ENCODE results near the gene UNC13D. TPM values are rescaled to one million over a fixed set of nuclear protein-coding genes. Genes with fewer than 3 reads are reported as not detected.
"Not testable (repeated sequence)": the region's sequence is repeated elsewhere in the genome, so short reads cannot be mapped to it uniquely, and the experiment has no call there.

UNC13D gene
- polyA plus RNA-seq, 1 donor, result 5.4 TPM

DNA sequence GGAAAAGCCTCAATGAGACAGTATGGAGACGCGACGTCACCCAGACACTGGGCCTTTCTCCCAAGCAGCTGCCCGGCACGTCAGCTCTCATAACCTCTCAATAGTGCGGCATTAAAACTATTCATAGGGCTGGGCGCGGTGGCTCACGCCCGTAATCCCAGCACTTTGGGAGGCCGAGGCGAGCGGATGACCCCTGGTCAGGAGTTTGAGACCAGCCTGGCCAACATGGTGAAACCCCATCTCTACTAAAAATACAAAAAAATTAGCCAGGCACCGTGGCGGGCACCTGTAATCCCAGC is 7.4 kb upstream of the UNC13D start:
- DNase-seq, result not testable (repeated sequence)

DNA sequence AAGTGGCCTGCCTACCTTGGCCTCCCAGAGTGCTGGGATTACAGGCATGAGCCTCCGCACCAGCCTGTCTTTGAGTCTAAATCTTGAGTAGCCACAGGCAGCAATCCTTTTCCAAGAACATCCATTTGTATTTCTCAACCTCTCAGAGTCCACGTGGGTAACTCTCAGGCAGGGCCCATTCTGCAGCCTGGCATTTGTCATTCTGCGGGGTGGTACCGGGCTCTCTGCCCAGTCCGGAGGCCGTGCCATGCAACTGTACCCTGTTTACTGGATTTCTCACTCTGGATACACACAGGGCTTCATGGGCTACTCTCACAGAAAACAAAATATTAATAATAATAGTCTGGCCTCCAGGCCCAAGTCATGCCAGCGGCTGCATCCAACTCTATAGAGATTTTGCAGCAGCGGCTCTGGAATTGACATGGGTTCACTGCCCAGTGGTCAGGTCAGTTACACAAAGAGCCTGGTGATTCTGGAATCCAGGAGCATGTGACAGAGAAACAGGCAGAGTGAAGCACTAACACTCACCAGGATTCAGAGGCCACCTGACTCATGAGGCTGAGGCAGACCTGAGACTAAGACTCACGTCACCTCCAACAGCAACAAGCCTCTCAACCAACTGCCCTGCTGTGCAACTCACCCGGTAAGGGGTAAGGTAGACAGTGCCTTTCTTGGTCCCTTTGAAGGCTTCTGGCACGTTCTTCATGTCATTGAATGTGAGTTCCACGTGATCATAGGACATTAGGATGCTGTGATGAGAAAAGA is 6.9 kb upstream of the UNC13D start:
- no peak for DNase-seq

DNA sequence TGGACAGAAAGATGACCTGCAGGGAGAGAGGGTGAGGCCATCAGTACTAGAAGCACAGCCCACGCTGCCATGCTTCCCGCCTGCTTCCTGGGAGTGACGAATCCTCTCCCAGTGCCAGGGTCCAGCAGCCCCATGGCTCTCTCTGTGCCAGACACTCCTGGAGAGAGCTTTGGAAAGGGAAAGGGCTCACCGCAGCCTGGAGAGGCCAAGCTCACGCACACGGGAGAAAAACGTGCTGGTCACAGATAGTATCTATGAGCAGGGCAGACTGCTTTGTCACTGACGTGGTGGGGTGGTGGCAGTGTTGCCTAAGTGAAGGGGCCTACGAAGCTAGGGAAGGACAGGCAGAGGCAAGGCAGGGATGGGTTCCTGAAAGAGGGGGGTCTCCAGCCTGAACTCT is 5.5 kb upstream of the UNC13D start:
- DNase-seq, result no peak

DNA sequence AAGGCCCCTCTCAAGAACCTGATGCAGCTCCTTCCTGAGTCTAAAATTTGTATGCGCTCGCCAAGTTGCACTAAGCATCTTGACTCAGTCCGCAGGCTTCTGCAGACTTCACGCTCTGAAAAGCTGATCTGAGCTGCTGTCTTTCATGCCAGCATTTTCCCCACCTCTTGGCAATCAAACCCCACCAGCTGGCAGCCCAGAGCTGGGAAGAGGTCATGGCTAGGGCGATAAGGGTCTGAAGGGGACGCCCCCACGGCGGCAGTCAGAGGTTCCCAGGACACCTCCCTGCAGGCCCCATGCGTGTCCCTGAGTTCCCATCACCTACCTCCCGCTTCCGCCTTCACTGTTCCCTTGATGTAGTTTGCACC is 5.1 kb upstream of the UNC13D start:
- DNase-seq, result no peak

DNA sequence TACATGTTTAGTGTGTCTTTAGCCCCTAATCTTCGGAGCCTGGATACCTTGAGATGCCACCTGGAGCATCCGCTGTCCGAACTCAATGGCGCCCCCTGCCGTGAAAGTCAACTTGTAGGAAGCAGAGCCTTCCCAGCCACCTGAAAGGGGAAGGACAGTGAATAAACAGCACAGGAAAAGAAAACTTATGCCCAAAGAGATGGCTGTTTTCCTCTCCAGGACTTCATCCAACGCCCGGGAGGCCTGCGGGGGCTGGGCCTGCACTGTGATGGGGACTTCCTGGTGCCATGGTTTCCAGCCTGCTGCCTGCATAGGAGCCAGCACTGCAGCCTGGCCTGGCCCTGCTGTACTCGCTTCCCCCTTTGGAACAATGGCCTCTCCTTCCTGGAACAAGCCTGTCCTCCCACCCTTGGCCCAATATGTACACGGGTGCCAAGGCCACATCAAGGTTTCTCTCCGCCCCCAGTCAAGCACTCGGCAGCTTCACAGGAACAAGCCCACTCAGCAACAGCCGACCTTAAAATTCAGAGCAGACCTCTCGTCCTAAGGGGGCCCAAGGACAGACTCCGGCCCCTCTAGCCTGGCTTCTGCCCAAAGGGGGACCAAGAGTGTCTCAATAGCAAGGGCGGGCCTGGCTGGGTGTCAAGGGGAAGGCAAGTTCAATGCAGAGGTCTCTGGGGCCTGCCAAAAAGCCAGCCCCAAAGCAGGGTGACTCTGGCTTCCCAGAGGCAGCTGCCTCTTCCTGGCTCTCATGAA is 4.5 kb upstream of the UNC13D start:
- no peak for DNase-seq

DNA sequence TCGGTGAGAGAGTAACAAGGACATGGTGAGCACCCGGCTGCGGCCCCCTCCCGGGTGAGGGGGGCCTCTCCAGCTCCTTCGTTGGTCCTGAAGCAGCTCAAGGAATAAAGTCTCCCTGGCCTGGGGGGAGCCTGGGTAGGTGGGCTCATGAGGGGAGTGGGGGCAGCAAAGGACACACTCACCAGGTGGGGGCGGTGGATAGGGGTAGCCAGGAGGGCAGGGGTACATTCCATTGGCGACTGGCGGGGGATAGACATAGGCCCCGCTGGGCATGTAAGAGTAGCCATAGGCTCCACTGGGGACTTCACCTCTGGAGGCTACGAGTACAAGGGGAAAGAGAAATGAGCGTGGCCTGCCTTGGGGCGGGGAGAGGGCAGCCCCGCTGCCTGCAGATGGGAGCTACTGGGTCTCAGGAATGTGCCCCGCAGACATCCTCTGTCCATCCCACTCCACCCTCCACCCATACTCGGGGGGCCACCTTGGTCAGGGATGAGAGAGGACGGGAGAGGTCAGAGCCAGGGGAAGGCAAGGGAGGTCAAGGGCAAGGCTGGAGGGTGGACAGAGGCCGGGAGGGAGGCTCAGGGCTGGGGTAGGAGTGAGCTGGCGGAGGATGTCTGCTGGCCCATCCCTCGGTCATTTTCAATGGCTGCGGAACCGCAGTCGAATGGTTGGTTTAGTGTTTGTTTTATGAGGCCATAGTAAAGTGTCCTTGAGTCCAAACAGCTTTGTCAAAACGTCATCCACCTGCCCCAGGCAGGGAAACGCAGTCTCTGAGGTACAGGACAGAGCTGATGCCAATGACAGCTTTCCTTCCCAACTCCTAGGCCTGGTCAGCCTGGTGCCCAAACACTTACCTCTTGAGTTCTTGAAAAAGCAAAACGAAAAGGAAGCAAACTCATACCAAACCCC is 3.7 kb upstream of the UNC13D start:
- DNase-seq, result no peak

DNA sequence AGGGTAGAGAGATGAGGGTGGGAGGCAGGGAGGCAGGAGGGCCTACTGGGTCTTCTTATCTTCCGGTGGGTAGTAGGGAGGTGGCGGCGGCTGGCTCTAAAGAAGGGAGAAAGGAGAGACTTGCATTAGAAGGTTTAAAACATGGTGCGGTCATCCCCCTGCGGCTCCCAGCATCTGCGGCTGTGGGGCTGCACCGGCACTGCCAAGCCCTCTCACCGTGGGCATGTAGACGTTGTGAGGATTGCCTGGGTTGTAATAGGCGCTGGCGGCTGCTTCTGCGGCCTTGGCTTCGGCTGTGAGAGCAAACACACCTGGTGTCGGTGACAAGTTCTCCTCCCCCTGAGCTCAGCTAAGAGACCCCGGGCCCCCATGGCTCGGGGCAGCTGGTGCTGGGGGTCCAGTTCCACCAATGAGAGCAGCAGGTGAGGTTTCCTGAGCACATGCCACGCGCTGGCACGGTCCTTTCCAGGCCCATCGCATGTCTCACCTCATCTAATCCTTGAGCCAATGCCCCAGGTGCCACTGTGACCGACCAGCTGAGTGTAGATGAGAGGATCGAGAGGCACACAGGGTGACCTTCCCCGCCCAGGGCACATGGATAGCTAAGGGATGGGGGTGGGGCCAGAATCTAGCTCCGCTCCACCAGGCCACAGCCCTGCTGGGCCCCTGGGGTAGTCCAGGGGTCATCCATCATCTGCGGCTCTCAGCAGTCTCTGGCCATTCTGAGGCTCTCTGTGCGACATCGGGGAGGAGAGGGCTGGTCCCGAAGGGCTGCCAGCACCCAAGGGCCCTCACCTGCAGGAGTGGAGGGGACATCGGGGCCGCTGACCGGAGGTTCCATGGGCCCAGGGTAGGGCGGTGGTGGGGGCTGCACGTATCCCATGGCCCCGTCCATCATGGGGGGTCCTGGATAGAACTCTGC is 2.7 kb upstream of the UNC13D start:
- DNase-seq, result no peak

DNA sequence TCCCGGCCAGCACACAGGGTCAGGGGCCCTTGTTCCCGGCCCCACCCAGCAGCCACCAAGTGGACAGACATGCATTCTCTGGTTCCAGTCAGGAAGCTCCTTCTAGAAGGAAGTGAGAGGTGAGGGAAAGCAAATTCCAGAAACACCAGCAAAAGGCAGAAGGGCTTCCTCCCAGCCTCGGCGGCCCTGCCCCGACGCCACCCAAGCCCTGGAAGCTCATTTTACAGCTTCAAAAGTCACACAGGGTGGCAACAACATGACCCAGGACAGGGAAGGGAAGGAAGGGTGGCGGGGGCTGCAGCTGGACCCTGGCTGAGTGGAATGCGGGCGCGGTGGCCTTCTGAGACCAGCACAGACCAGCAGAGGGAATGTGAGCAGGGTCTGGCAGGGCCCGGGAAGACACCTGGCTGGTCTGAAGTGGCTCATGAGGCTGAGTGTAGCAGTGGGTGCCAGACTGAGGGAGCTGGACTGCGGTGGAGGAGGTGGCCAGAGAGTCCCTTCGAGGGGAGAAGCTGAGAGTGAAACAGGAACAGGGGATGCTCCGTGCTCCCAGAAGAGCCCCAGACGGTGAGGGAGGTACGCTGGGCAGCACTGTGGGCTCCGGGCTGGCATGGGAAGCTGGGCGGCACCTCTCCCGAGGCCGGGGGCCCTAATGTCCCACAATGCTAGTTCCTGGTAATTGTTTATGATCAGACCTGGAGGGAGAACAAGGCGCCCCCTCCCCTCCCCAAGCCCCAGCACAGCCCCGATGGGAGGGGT is 1.9 kb upstream of the UNC13D start:
- no peak for DNase-seq

DNA sequence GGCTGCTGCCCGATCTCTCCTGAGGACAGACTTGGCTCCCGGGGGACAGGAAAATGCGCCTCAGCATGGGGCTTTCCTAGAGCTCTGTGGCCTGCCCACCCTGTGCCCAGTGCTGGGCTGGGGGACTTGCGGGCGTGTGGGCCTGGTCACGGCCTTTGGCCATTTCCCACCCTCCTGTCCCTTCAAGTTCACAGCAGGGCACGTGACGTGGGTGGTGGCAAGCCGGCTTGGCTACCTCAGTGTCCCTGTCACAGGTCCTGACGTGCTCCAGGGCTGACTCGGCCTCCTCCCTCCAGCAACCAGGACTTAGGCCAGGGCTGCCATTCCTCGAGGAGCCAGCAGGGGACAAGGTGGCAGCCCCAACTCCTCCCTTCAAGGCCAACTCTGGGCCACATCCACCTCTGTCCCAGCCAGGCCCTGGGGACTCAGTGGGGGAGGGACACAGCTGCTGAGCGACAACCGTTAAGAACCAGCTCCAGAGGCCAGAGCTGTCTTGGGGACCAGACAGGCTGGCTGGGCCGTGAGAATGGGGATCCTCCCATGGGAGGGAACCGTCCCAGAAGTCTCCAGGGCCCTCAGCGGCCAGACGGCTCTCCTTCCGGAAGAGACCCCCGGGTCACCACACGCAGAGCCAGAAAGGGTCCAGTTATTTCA is 981 bp upstream of the UNC13D start:
- DNase-seq, result no peak

DNA sequence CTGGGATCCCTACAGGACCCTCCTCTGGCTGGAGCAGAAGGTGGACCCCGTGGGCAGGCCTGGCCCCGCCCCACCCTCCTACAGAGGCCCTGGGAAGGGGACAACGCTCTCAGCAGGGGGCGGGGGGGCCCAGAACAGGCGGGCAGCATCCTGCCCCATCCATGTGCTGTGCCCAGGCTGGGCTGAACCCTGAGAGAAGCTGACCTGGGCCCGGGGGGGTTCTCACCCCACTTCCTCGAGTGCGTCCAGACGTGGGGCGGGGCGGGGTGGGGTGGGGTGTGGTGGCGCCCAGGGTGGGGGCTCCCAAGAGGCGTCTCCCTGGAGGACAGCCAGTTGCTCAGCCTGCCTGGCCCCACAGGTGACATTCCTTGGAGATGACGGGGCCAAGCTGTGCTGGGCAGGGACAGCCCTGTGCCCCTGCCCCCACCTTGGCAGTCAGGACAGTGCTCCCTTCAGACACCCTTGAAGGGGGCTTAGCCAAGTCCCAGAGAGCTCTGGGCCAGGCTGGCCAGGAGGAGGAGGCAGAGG is 390 bp upstream of the UNC13D start:
- no peak for DNase-seq

DNA sequence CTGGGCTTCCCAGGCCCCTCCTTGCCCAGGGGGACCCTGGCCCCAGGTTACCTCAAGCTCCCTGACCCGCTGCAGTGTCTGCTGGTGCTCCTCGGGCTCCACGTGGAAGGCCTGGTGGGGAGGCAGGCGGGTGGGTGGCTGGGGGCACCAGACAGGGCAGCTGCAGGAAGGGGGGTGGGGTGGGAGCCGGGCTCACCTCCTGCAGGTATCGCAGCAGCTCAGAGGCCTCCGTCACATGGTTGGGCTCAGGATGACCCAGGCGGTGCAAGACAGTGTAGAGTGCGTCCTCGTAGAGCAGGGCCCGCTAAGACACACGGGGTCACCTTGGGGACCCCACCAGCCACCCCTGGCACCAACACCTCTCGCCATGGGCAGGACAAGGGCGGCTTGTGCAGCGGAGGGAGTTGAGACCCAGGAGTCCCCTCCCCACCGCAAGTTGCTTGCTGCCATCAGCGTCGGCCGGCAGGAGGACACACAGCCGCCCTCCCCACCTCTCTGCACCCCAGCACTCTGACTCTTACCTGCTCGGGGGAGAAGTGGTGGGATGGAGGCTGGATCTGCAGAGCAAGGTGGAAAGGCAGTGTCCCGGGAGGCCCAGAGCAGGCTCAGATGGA is 1.1 kb downstream of the UNC13D start:
- DNase-seq, result no peak

DNA sequence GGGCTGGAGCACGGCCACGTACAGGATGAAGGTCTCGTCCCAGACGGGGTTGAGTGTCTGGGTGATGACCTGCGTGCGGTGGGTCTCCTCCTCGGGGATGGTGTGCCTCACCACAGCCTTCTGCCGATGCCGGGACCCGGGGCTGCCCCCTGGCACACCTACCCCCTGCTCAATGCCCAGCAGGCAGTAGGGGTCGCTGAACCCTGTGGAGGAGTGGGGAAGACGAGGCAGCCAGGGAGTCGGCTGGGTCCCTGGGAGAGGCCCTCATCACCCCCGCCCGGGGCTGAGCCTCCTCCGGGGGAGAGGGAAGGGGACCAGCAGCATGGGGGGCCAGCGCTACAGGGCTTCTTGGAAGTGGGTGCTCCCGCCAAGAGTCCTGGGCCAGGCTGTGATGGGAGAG is 1.8 kb downstream of the UNC13D start:
- no peak for DNase-seq

DNA sequence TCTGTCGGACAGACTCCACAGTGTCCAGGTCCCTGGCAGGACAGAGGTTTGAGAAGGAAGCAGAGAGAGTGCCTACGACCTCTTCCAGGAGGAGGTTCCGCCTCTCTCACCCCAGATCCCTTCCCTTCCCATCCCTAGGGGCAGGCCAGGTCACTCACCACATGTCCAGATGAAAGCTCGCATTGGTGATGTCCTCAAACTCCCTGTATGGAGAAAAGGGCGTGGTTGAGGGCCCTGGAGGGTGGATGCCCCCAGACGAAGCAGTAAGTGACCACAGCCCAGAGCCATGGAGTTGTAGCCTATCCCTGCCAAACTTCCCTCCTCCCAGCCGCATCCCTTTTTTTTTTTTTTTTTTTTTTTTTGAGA is 3.4 kb downstream of the UNC13D start:
- DNase-seq, result no peak

DNA sequence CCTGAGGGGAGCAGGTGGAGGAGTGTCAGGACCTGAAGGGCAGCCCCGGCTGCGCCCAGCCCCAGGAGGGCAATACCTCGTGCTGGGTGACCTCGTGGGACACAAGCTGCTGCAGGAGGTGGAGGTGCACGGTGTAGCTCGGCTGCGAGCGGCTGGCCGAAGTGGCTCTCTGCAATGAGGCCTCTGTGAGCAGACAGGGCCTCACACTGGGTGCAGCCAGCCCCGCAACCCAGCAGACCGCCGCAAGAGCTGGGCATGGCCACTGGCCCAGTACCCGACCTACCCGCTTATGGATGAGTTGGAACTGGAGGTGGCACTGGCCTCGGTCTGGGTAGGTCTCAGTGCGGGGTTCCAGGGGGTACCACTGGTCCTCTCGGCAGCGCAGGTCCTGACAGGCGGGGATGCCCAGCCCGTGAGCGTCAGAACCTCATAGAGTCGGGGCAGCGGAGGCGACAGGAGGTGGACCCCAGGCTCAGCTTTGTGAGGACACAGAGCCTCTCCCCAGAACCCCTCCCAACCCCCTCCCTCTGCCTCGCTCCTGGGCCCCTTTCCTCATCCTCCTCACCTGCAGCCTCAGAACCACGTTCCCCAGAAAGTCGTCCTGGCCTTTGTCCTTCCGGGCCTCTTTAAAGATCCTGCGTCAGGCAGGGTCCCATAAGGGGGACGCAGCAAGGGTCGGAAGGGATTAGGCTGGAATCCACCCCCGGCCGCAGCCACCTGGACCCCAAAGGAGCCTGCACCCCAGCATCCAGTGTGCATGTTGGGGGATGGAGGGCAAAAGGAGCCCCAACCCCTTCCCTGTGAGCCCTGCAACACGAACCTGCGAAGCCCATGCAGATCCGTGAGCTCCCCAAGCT is 4.0 kb downstream of the UNC13D start:
- no peak for DNase-seq

DNA sequence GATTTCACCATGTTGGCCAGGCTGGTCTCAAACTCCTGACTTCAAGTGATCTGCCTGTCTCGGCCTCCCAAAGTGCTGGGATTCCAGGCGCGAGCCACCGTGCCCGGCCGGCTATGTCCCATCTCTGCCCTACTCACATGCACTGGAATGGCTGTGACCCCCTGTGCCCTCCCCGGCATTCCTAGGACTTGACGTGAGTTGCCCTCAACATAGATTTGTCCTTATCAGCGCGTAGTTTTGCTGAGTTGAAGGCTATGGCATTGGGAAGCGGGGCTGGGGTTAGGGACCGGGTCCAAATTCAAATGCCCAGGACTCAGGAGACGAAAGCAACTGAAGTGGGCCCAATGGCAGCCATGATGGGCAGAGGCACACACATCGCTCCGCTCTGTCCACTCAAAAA is 5.8 kb downstream of the UNC13D start:
- no peak for DNase-seq

DNA sequence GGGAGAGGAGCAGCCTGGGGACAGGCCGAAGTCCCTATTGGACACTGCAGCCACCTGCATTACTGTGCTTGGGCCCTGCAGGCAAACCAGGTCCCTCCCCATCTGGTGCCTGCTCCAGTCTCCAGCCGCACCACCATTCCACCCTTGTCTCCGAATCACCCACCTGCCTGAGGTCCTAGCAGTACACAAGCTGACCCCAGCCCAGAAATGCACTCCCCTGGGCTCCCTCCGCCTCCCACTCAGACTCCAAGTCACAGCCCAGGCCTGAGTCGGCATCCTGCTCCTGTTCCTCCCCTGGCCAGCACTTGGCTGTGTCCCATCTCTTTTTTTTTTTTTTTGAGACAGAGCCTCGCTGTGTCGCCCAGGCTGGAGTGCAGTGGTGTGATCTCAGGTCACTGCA is 6.3 kb downstream of the UNC13D start:
- no peak for DNase-seq

DNA sequence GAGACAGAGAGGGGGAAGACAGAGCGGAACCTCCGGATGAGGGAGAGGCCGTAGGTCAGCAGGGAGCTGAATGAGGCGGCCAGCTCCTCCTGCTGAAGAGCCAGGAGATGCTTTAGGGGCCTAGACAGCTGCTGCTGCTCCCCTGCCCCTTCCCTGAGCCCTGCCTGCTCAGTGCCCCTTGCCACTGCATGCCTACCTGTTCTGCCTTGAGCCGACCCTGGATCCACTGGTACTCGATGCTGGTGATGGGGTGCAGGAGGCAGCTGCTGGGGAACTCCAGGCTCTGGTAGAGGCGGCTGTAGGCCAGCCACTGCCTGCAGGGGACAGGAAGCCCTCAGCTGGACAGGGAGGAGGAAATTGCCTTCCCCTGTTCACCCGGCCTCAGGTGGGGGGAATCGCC is 7.6 kb downstream of the UNC13D start:
- DNase-seq, result no peak

DNA sequence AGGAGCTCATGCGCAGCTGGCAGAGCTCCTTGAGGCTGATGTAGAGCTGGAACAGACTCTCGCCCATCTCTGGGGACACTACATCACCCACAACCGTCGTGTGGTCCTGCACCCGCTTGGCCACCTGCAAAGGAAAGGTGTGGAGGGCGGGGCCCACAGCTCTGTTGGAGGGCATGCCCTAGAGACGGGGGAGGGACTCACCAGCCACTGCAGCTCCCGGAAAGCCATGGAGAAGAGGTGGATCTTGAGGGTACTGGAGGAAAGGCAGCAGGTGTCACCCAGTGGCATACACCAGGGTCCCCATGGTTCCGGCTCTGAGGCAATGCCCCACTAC is 8.6 kb downstream of the UNC13D start:
- DNase-seq, result no peak
